AG04450 (cell line): ENCODE results near the gene METTL14. TPM values are rescaled to one million over a fixed set of nuclear protein-coding genes. Genes with fewer than 3 reads are reported as not detected.

Experiments used
- CTCF ChIA-PET: fragments of 300-600, 350-600 bp; formaldehyde crosslinking; extraction: SDS; loops from one replicate; lab custom pipeline; 2022; ENCODE audit warnings: antibody characterized with exemption, inconsistent platforms; lab: Charles Lee
- POLR2A ChIA-PET: fragments of 350-600 bp; formaldehyde crosslinking; extraction: SDS; loops from one replicate; lab custom pipeline; 2021; ENCODE audit warnings: antibody characterized with exemption, inconsistent platforms; lab: Yijun Ruan, JAX
- DNase-seq: peaks from one replicate; pipeline ENCODE4 v3.0.0-alpha.2; 2011; ENCODE audit warnings: low read depth, low spot score
- H3K27ac ChIP-seq: one replicate; pipeline ENCODE4 v1.5.1; 2012; ENCODE audit warnings: low read depth, low read length, control low read depth
- H3K27me3 ChIP-seq: one replicate; pipeline ENCODE4 v1.6.0; 2012; ENCODE audit warnings: low read length; ENCODE audit not compliant: control insufficient read depth, insufficient read depth
- H3K4me3 ChIP-seq: 2 replicates; pipeline ENCODE4 v1.5.1; 2011; ENCODE audit warnings: mild to moderate bottlenecking, low read depth, low read length, control low read depth
- H3K9me3 ChIP-seq: 2 replicates; pipeline ENCODE4 v1.5.1; 2012; ENCODE audit warnings: low read length; ENCODE audit not compliant: control insufficient read depth, insufficient read depth
- CTCF ChIP-seq: IDR thresholded peaks from 2 replicates; pipeline ENCODE4 v1.5.1; 2011; ENCODE audit warnings: low read depth, low read length, control low read depth, inconsistent platforms
- polyA plus RNA-seq: library from polyadenylated mRNA; depleted of rRNA; stranded (reverse); fragments of >200 nt; gene quantifications from 2 replicates; pipeline ENCODE4 v1.2.3, GENCODE V29; 2011

Gene METTL14
- polyA plus RNA-seq, 1 experiment = 24.6 TPM

- DNase-seq = no peak
- Histone ChIP-seq H3K9me3 (no peaks in the 10 kb centered on the region), H3K4me3 (no peak overlapping the region), H3K27me3 (no peaks in the 10 kb centered on the region), H3K27ac (no peak overlapping the region)
- TF ChIP-seq CTCF = no peak
- POLR2A ChIA-PET = no interaction called here
- CTCF ChIA-PET = no interaction called here
These were observed 38.2 kb downstream of the METTL14 start for GRCh38 chr4:118723369-118723768.

DNA sequence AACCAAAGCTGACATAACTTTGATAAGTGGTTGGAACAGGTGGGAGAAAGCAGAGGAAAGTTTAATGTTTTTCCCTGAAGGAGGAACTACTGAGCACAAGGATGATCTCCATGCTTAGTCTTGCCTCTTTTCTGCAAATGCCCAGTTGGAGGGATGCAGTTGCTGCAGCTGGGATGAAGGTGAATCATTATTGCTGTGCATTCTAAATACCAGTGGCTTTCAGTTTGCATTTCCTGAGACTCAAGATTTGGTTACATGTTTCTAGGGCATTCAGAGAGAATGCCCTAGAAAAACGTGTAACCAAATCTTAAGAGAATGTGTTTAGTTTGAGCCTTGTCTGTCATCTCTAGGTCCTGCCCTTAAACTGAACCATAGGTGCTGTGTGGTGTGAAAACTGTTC, 42.2 kb downstream of the METTL14 start:
- DNase-seq = no peak
- POLR2A ChIA-PET = interaction anchor here (1.3 kb wide), 1 partner anchor 12 kb away, joined by 3 read pairs; no protein-coding TSS in a partner anchor

DNA sequence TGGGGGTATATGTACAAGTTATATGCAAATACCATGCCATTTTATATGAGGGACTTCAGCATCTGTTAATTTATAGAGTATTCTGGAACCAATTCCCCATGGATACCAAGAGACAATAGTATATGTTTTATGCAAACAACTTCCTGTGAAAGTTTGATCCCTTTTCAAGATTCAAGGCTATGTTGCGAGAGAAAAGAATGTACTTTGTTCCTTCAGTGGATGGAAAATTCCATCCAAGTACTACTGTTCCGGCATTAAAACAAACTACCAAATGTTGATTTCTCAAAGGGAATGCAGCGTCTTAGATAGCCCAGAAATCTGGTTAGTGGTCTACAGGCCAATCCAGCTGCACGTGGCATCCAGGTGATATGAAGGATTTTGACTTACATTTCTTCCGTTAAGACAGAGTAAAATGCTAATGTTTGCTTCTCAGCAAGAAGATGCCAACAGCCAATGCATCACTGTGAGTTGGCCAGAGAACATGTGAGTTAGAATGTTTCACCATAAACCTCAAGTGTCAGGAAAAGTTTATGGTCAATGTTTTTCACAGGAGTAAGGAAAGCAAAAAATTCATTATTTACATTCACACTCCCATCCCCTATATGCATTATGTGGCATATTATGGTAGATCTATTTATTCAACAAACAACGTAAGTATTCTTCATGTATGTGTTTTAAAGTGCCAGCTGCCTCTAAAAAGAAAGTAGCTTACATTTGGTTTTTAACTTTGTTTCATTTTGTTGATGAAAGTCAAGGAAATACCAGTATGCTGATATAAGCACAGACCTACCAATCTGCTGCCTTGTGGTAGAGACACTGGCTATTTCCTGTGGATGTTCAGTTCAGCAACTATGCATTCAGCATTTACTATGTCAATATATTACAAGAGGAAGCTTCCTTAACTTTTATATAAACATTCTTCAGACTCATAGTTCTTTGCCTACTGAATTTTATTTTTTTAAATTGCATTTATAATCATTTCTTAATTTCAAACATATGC, 44.4 kb downstream of the METTL14 start:
- H3K27me3 ChIP-seq = no peaks in the 10 kb centered on the region
- ChIA-PET POLR2A (interaction anchor here (0.5 to 0.7 kb wide), 3 partner anchors 17 to 238 kb away, joined by 3 to 4 read pairs (median 3); no protein-coding TSS in a partner anchor), CTCF (interaction anchor here (1.0 to 1.2 kb wide), 3 partner anchors 42 to 239 kb away, joined by 3 to 7 read pairs (median 3); no protein-coding TSS in a partner anchor)
- TF ChIP-seq CTCF = no peak
- H3K9me3 ChIP-seq = no peaks in the 10 kb centered on the region
- no peak overlapping the region for H3K4me3 ChIP-seq
- peak overlapping the region; percentile 67 for H3K27ac ChIP-seq
- DNase-seq = peak; percentile 68

More for the DNA sequence above, 42.2 kb downstream of the METTL14 start:
- H3K27me3 ChIP-seq = no peaks in the 10 kb centered on the region
- H3K4me3 ChIP-seq = no peak overlapping the region
- no peak overlapping the region for H3K27ac ChIP-seq
- TF ChIP-seq CTCF = no peak
- H3K9me3 ChIP-seq = no peaks in the 10 kb centered on the region
- CTCF ChIA-PET = interaction anchor here (1.0 kb wide), 1 partner anchor 304 kb away, joined by 3 read pairs; no protein-coding TSS in a partner anchor

- Histone ChIP-seq H3K27ac (no peak overlapping the region), H3K9me3 (no peaks in the 10 kb centered on the region), H3K27me3 (no peaks in the 10 kb centered on the region), H3K4me3 (no peak overlapping the region)
- no peak for TF ChIP-seq CTCF
- ChIA-PET POLR2A (no interaction called here), CTCF (interaction anchor here (0.6 to 1.2 kb wide), 3 partner anchors 41 to 160 kb away, joined by 3 read pairs; no protein-coding TSS in a partner anchor)
- no peak for DNase-seq
These were observed 45.5 kb downstream of the METTL14 start for GRCh38 chr4:118730683-118731082.
